Measurements from ENCODE around the gene ZNF626. TPM values are rescaled to one million over a fixed set of nuclear protein-coding genes. Genes with fewer than 3 reads are reported as not detected.
"Not testable (repeated sequence)": the region's sequence is repeated elsewhere in the genome, so short reads cannot be mapped to it uniquely, and the experiment has no call there.

Gene ZNF626
- total RNA-seq: 21.8 TPM

GRCh38 chr19:20661150-20661819 lies at the start of gene ZNF626:
Gene ZNF626, minus strand, starts transcription at chr19:20661571. Its CDS starts 125 bp downstream, at chr19:20661446.
- peak; percentile 99 for DNase-seq (ENCODE audit: low spot score)

- no peak for DNase-seq (ENCODE audit: low spot score)
Measured at GRCh38 chr19:20669263-20669662, 7.9 kb upstream of the ZNF626 start.

- no peak for DNase-seq (ENCODE audit: low spot score)
Measured at GRCh38 chr19:20667281-20667680, 5.9 kb upstream of the ZNF626 start.

- DNase-seq (ENCODE audit: low spot score): no peak
Measured at GRCh38 chr19:20664901-20665781, 3.8 kb upstream of the ZNF626 start.

GRCh38 chr19:20664475-20664874 lies 3.1 kb upstream of the ZNF626 start:
- DNase-seq (ENCODE audit: low spot score): not testable (repeated sequence)

GRCh38 chr19:20662421-20663105 lies 1.2 kb upstream of the ZNF626 start:
- DNase-seq (ENCODE audit: low spot score): peak; percentile 52

GRCh38 chr19:20660473-20661140 lies 764 bp downstream of the ZNF626 start:
- no peak for DNase-seq (ENCODE audit: low spot score)

- DNase-seq (ENCODE audit: low spot score): no peak
Measured at GRCh38 chr19:20640545-20640944, 20.8 kb downstream of the ZNF626 start.

GRCh38 chr19:20640023-20640422 lies 21.3 kb downstream of the ZNF626 start:
- no peak for DNase-seq (ENCODE audit: low spot score)

- not testable (repeated sequence) for DNase-seq (ENCODE audit: low spot score)
Measured at GRCh38 chr19:20624560-20624959, 36.8 kb downstream of the ZNF626 start.

GRCh38 chr19:20616071-20616470 lies 45.3 kb downstream of the ZNF626 start:
- no peak for DNase-seq (ENCODE audit: low spot score)

GRCh38 chr19:20614971-20615370 lies 46.4 kb downstream of the ZNF626 start:
- not testable (repeated sequence) for DNase-seq (ENCODE audit: low spot score)

- DNase-seq (ENCODE audit: low spot score): no peak
Measured at GRCh38 chr19:20612711-20613316, 48.6 kb downstream of the ZNF626 start.

GRCh38 chr19:20611866-20612265 lies 49.5 kb downstream of the ZNF626 start:
- no peak for DNase-seq (ENCODE audit: low spot score)

- no peak for DNase-seq (ENCODE audit: low spot score)
Measured at GRCh38 chr19:20607943-20608342, 53.4 kb downstream of the ZNF626 start.

Other genes with a start within 250 kb of the ZNF626 start
- gene ZNF737, start 95.8 kb downstream of the ZNF626 start, total RNA-seq: 30.2 TPM
- 8.0 TPM for gene ZNF66, start 114.7 kb upstream of the ZNF626 start, total RNA-seq

All from mucosa of gallbladder (tissue), 1 donor.